Measurements from ENCODE around the gene SMG9.
"Not testable (repeated sequence)": the region's sequence is repeated elsewhere in the genome, so short reads cannot be mapped to it uniquely, and the experiment has no call there.

SMG9 gene

DNA sequence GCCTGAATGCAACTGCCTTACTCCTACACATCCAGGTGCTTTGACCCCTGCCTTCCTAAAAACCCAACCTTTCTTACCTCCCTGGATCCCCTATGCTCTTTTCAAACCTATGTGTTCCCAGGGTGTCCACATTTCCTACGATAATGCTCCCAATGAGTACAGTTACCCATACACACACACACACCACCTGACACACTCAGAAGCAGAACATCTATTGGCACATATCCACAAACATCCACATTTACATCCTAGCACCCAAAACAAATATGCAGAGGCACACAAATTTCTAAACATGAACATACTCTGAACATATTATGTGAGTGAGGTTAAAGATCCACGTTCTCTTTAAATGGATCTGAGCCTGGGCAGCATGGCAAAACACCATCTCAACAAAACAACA lies 62.4 kb downstream of the SMG9 start:
- no peak for DNase-seq (ENCODE audit: low spot score)

DNA sequence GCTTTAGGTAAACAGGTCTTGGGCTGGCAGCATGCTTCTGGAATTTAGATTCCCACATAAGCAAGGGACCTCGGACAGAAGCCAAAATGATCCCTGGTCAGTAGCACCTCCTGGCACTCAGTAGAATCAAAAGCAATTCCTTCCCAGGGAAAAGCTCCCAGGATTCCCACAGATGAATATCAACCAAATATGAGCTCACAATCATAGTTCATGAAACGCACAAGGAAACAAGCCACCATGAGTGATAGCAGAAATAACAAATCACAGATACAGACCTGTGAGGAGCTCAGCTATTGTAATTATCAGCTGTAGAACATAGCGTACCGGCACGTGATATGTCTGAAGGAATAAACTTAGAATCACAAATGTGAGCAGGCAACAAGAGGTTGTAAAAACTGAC lies 63.0 kb downstream of the SMG9 start:
- DNase-seq (ENCODE audit: low spot score), result no peak

DNA sequence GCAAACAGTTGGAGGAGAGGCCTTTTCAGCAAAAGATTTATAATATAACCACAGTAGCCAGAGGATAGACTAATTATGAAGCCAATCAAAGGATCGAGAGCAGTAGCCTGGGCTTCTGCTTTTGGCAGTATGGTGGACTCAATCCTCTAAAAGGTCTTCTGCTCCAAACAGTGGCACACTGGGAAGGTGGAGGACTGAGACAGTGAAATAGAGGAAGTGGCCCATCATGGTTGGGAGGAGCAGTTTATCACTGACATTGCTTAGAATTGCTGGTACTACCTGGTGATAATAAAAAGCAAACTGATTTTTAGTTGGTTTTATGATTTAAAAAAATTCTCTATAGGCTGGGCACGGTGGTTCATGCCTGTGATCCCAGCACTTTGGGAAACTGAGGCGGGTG lies 63.9 kb downstream of the SMG9 start:
- DNase-seq (ENCODE audit: low spot score), result no peak

DNA sequence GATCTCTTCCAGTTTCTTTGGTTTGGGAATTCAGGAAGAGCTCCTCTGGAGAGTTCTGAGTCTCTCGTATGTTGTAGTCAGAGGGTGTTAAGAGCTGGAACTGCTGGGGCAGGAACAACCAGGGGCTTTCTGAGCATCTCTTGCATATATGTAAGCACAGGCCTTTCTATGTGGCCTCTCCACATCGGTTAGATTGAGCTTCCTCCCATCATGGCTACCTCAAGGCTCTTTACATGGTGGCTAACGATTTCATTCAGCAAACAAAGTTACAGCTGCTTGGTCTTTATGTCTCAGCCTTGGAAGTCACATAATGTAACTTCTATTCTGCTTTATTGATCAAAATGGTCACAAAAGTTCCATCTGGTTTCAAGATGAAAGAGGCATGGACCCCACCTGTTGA lies 64.3 kb downstream of the SMG9 start:
- no peak for DNase-seq (ENCODE audit: low spot score)

DNA sequence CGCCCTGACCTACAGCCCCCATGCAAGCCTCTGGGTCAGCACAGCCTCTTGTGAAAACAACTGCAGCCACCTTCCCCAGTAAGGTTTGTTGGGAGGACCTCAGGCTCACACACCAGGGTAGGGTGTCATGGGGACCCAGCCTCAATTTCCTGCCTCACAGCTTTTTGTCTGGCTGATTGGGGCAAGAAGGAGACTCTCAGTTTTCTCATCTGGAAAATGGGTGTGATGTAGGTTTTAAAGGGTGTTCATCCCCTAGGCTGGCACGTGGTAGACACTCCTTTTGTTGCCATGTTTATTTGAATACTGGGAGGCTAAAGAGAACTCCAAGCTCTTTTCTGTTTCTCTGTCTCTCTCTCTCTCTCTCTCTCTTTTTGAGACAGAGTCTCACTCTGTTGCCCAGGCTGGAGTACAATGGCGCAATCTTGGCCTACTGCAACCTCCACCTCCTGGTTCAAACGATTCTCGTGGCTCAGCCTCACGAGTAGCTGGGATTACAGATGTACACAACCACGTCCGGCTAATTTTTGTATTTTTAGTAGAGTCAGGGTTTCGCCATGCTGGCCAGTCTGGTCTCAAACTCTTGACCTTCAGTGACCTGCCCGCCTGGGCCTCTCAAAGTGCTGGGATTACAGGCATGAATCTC lies 66.6 kb downstream of the SMG9 start:
- no peak for DNase-seq (ENCODE audit: low spot score)

DNA sequence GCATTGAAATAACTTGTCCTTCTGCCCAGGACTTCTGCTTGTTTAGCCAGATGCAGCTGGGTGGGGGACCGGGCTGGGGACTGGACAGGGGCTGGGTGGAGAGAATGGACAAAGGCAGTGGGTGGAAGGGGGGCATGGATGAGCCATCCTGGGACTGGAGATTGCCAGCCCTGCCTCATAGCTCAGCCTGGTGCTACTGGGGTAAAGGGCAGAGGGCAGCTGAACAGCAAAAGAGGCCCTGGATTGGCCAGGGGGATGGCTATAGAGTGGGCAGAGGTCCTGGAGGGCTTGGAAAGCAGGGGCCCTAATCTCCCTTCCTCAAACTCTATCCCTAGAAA lies 67.1 kb downstream of the SMG9 start:
- DNase-seq (ENCODE audit: low spot score), result no peak

DNA sequence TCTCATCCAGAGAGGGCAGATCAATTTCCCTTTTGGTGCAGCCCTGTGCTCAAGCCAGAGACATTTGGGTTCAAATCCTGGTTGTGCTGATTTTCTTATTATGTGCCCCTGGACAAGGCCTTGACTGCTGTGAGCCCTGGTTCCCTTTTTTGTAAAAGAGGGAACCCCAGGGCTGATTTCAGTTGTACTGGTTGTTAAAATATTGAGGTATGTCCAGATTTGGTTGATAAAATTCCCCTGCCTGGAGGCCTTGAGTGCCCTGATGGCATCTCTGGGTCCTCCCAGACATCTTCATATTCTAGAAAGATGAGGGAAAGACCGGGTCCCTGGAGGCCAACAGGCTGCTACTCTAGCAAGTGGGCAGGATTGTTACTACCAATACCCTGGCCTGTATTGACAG lies 70.4 kb downstream of the SMG9 start:
- no peak for DNase-seq (ENCODE audit: low spot score)

DNA sequence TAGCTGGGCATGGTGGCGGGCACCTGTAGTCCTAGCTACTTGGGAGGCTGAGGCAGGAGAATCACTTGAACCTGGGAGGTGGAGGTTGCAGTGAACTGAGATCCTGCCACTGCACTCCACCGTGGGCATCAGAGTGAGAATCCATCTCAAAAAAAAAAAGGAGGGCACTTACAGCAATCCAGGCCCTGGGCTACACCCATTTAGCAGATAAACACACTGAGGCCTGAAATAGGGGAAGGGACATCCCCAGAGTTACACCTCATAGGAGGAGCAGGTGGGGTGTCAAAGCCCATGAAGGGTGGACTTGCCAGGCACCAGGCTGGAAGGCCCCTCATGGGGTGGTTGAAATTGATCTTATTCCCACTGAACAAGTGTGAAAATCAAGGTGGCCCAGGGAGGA lies 70.9 kb downstream of the SMG9 start:
- DNase-seq (ENCODE audit: low spot score), result no peak

DNA sequence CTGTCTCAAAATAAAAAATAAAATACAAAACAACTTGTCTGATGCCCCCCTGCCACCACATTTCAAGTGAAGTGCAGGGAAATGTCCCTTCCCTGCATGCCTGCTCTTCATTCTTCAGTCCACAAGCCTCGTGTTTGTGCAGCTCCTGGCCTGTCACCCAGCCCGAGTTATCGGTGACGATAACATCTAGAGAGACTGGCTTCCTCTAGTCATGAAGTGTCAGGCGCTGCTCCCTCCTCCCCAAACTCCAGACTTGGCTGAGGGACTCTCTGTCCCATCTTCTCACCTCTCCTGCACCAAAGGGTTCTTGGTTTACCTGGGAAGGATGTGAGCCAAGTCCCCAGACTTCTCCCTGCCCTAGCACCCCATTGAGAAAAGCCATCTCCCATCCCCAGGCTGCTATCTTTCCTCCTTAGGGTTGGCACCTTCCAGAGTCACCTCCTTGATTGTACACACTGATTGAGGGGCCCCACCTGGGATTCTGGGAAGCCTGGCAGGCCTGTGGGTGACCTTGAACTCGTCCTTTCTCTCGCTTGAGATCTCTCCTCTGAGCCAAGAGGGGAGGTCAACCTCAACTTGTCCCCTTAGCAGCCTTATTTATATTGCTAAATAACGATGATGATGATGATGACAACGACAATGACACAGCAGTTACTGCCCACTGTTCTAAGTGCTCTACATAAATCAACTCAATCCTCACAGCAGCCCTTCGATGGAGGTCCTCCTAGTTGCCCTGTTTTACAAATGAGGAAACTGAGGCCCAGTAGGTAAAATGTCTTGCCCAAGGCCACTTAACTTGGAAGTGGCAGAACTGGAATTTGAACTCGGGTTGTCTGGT lies 71.7 kb downstream of the SMG9 start:
- no peak for DNase-seq (ENCODE audit: low spot score)

DNA sequence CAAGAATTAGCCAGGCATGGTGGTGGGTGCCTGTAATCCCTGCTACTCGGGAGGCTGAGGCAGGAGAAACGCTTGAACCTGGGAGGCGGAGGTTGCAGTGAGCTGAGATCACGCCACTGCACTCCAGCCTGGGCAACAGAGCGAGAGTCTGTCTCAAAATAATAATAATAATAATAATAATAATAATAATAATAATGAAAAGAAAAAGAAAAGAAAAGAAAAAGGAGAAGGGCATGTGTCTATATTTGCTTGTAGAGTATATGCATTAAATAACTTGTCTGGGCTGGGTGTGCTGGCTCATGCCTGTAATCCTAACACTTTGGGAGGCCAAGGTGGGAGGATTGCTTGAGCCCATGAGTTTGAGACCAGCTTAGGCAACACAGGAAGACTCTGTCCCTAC lies 72.5 kb downstream of the SMG9 start:
- not testable (repeated sequence) for DNase-seq (ENCODE audit: low spot score)

DNA sequence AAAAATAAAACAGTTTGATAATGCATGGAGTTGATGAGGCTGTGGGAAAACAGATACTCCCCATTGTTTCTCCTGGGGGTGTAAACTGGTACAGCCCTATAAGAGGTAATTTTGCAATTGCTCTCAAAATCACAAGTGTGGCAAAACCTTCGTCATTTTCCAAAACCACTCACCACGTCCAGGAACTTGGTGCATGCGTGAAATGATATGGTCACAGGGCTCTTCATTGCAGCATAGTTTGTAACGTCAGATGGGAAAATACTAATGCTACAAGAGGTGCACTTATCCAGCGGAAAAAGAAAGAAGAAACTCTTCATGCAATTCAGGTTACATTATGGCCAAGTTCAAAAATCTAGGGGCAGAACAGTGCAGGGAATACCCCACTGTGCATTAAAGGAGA lies 72.9 kb downstream of the SMG9 start:
- no peak for DNase-seq (ENCODE audit: low spot score)

DNA sequence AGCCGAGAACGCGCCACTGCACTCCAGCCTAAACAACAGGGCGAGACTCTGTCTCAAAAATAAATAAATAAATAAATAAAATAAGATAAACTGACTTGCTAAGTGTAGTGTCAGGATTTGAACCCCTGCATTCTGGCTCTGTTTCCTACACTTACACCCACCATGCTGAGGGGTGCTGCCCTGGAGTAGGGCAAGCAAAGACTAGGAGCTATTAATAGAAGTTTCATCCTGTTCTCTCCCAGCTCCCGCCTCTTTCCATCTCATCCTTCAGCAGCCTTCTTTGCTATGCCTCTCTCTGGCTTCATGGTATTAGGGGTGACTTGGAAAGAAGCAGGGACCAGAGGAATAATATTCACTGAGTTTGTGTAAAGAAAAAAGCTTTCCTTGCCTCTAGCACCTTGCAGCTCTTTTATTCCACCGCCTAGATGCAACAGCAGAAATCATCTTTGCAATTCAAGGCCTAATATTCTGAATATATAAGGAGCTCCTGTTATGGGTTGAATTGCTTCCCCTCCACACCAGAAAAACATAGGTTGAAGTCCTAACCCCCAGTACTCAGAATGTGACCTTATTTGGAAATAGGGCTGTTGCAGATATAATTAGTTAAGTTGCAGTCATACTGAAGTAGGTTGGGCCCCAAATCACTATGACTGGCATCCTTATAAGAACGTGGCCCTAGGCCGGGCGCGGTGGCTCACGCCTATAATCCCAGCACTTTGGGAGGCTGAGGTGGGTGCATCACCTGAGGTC lies 76.1 kb downstream of the SMG9 start:
- DNase-seq (ENCODE audit: low spot score), result no peak
